ENCODE data around the gene GRIA4.

- TF ChIP-seq CTCF (IDR thresholded peaks at IDR 0.05) = no peak
- TF ChIP-seq POLR2A (IDR thresholded peaks at IDR 0.05) = no peak
Measured at GRCh38 chr11:105923252-105923651, 313.4 kb downstream of the GRIA4 start.
